ENCODE results near the gene SSBP3.
A peak's percentile ranks its signal among the peaks of the same experiment; 100 is the strongest.
"Not testable (repeated sequence)": the region's sequence is repeated elsewhere in the genome, so short reads cannot be mapped to it uniquely, and the experiment has no call there.

Gene SSBP3

GRCh38 chr1:54347955-54348699, 58.1 kb downstream of the SSBP3 start:
- no peak for DNase-seq

DNA sequence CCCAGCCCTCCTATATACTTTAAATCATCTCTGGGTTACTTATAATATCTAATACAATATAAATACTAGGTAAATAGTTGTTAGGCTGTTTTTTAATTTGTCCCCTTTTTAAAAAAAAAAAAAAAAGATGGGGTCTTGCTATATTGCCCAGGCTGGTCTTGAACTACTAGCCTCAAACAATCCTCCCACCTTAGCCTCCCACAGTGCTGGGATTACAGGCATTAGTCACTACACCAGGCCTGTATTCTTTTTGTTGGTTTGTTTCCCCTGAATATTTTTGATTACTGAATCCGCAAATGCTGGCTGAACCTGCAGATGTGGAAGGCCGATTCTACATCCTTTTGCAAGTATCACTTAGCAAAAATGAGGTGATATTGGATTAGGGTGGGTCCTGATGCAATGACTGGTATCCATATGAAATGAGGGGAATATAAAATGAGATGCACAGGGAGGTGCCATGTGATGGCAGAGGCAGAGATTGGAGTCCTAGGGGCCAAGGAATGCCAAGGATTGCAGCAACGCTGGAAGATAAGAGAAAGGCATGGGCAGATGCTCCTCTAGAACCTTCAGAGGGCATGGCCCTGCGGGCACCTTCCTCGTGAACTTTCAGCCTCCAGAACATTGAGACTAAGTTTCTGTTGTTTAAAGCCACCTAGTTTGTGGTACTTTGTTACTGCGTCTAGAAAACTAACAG, 58.8 kb downstream of the SSBP3 start:
- DNase-seq = no peak

- DNase-seq = not testable (repeated sequence)
Measured at GRCh38 chr1:54345548-54345947, 60.6 kb downstream of the SSBP3 start.

DNA sequence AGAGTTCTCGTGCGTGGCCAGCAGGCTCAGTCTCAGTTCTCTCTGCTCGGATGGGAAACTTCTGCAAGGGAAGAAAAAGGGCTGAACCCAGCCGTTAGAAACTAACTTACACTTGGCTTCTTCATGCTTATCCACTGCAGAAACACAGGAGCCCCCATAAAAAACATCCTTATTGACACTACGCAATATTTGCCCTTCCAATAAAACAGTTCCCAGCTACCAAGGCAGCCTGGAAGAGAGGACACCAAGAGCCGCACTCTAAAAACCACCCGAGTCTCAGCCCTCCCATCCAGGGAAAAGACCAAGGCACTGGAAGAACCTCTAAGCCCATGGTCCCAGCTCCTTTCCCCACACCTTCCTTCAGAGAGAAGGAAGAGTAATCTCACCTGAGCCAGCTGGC, 61.1 kb downstream of the SSBP3 start:
- no peak for DNase-seq

DNA sequence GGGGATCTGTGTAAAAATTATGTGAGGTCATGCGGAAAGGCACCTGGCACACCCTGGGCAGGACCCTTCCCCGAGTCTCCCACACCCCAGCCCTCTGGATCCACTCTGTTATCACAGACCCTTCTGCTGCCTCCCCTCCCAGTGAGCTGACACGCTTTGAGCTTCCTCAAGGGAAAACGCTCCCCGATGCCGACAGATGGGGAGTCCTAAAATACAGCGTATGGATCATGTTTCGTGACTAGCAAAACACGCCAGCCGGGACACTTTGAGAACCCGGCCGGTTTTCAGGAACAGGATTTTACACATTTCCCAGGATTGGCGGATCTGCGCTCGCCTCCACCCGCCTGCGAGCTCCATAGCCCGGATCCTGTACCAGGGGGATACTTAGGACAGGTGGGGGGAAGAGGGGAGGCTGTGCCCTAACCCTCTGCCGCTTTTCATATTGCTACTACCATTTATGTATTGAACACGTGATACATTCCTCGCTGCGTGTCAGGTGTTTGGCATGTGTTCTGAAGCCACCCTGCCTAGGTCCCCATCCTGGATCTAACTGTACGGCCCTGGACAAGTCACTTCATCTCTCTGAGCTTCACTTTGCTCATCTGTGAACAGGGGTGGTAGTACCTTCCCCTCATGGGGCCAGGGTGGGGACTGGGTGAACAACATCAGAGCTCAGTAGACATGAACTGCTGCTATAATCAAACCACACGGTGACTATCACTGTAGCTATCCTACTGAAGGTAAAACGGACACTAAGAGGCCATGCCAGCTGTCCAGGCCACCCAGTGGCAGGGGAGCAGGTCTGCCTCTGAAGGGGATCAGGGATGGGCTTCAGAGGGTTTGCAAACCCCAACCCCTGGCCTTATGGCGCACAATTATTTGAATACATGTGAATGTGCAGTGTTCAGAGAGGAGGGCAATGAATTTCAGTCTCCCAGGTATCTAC, 63.2 kb downstream of the SSBP3 start:
- no peak for DNase-seq

GRCh38 chr1:54342288-54342687, 63.9 kb downstream of the SSBP3 start:
- no peak for DNase-seq

- DNase-seq = no peak
Measured at GRCh38 chr1:54341763-54342162, 64.4 kb downstream of the SSBP3 start.

DNA sequence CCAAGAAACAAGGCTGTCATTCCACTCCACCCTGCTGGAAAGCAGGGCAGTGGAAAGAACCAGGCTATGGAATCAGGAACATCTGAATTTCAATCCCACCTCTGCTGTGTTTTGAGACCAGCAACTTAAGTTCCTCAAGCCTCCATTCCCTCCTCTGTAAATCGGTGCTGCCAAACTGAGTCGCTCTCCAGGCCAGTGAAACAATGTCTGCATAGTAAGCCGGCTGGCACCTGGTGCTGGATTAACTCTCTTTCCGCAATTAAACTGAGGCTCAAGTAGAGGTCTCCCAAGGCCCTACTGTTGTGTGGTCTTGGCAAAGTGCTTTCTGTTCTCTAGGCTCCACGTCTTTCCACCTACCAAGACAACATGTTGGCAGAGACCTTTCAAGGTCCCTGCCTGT, 65.3 kb downstream of the SSBP3 start:
- no peak for DNase-seq

GRCh38 chr1:54340434-54340833, 65.8 kb downstream of the SSBP3 start:
- no peak for DNase-seq

DNA sequence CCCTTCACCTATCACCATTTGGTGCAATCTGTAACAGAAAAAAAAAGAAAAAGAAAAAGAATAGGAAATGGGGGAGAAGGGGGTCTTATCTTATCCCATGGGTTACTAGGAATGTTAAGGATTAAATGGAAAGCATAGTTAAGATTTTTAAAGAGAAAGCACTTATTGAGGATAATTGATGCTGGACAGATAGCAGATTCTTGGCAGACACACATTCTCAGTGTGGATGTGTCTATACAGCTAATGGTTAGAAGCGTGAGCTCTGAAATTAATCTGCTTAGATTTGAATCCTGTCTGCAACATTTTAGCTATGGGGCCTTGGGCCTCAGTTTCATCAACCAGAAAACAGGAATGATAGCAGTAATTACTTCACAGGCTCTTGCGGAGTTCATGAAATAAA, 67.1 kb downstream of the SSBP3 start:
- DNase-seq = no peak

- DNase-seq = no peak
Measured at GRCh38 chr1:54338464-54338863, 67.7 kb downstream of the SSBP3 start.

GRCh38 chr1:54337928-54338327, 68.3 kb downstream of the SSBP3 start:
- DNase-seq = no peak

DNA sequence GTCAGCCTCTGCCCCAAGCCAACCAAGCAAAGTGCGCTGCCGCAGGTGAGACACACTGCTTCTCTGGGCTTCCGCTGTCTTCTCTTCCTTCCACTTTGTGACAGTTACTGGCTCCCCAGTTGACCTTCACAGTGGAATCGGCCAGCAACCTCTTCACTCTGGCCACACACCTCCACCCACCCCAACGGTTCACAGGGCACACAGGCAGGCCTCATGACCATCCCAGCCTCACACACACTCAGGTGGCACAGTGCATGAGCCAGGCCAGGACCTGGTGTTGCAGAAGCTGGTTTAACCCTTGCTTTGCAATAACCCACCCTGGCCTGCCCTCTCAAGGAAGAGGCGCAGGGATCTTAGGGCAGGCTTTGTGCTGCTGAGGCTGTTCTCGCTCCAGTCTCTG, 69.2 kb downstream of the SSBP3 start:
- DNase-seq = no peak

DNA sequence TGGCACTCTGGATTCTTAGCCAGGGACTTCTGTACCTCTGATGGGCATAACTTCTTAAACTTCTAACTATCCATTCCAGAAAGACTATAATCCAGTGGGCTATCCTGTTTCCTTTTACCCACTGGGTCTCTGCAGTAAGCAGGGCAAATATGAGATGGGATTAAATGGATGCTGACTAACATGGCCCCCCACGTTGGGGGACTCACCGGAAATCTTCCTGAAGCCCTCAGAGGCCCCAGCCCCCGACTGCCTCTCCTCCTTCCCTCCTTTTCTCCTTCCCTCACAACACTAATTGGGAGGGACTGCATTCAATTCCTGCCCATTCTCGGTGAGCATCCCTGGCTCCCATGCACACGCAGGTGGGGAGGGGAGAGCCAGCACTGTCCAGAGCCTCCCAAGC, 70.1 kb downstream of the SSBP3 start:
- no peak for DNase-seq

- DNase-seq = peak; percentile 28
Measured at GRCh38 chr1:54335755-54336108, 70.5 kb downstream of the SSBP3 start.

DNA sequence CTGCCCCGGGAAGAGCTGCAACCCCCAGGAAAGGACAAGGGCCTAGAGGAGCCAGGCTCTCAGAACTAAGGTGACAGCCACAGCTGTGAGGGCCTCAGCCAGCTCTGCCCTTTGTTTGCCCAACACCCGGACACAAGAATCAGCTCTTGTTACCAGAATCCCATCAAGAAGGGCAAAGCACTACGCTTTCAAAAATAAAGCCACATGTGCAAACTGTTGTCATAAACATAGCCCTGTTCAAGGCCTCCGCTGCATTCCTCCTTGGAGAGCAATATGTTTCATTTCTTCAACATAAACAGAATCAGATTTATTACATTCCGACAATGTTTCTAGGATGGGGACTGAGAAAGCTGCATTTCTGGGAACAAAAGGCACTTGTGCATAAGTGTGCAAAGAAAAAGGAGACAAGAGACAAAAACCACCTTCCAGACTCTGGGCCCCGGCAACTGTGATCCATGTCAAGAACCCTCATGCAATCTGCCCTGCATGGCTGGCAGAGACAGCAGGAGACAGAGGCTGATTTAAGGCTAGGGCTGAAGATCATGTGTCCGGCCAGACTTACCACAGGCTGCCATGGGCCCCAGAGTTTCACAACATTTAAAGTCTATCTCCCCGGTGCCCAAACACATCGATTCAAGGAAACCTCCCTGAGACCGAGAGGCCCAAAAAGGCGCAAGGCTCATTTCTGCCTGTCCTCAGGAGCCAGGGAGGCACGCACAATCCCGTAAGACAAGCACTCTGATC, 71.0 kb downstream of the SSBP3 start:
- DNase-seq = no peak

DNA sequence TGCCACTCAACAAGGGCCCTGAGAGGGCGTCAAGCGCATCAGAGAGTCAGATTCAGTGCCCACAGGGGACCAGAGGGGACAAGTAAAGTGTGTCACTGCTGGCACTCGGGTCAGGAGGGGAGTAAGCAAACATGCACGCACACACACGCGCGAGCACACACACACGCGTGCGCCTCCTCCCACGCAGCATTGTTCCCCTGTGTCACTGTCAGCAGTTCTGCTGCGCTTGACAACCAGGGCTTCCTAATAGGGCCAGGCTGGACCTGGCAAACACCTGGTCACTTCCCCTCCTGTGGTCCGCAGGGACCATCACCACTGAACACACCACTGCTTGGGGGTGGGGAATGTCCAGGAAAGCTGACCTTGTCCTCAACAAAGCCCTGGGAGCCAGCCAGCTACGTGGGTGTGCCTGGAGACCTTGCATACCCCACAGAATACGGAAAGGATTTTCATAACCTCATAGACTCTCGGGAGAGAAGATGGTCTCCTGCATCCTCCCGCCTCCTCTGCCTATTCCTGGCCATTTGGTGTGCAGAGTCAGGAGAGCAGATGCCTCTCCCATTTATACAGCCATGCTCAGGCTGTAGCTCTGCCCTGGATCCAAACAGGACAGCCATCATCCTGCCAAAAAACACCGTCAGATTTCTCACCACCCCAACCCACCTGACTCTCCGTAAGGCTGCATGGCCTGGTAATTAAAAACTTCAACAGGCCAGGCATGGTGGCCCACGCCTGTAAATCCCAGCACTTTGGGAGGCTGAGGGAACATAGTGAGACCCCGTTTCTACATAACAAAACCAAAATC, 73.2 kb downstream of the SSBP3 start:
- no peak for DNase-seq

GRCh38 chr1:54331843-54332463, 74.2 kb downstream of the SSBP3 start:
- no peak for DNase-seq

DNA sequence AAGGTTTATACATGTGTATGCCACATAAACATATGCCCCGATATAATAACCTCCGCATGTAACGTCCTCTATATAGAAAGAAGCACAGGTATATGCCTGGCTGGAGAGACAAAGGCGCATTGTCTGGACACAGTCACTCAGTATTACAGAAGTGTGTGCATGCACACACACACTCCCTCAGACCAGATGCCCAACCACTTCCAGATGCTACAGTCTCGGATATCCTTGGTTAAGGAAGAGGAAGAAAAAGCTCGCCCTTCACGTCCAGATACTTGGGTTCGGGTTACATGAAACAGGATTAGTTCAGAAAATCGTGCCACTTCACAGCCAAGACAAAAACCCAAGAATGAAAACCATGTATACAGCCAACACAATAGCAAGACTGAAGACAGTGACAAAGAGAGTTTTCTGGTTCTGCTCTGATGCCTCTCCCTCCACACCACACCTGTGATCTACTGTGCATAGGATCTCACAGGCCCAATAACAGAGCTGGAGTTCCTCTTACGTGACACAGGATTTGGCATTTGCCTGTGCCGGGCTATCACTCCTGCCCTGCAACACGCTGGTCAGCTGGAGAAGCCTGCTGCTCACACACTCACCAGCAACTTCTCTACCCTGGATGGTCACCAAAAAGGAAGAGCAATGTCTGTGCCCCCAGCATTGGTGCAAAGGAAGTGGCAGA, 75.0 kb downstream of the SSBP3 start:
- no peak for DNase-seq

- no peak for DNase-seq
Measured at GRCh38 chr1:54329312-54330003, 76.7 kb downstream of the SSBP3 start.
